ENCODE measurements around the gene COX4I1.

COX4I1 gene

DNA sequence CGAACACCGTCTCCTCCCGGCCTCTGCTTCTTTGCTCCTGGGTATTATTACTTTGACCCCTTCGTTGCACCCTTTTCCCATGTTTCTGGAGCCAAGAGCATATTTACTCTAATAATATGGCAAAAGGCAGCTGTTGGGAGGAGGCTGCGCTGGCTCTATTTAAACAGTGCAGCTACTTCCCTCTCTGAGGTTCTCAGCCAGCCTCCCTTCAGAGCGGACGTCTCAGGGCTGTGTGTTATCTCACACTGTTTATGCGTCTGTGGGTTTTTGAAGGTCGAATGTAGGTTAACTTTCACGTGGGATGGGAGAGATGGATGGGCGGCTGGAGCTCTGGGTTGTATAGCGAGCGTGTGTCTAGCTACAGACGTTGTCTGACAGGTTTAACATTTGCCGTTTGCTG is 45.3 kb downstream of the COX4I1 start:
- peak in 1 of 2 donors; percentile 5 for DNase-seq (ENCODE audit: low read depth in 2 of 2)
- H3K4me3 ChIP-seq (replicated peaks in 1 of 2; ENCODE audit: low read depth in 2 of 2, low read length in 2 of 2), result no peak overlapping the region
- TF ChIP-seq, protein P1, sequence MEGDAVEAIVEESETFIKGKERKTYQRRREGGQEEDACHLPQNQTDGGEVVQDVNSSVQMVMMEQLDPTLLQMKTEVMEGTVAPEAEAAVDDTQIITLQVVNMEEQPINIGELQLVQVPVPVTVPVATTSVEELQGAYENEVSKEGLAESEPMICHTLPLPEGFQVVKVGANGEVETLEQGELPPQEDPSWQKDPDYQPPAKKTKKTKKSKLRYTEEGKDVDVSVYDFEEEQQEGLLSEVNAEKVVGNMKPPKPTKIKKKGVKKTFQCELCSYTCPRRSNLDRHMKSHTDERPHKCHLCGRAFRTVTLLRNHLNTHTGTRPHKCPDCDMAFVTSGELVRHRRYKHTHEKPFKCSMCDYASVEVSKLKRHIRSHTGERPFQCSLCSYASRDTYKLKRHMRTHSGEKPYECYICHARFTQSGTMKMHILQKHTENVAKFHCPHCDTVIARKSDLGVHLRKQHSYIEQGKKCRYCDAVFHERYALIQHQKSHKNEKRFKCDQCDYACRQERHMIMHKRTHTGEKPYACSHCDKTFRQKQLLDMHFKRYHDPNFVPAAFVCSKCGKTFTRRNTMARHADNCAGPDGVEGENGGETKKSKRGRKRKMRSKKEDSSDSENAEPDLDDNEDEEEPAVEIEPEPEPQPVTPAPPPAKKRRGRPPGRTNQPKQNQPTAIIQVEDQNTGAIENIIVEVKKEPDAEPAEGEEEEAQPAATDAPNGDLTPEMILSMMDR (IDR thresholded peaks at IDR 0.05; ENCODE audit: low read depth, low read length), result no peak

DNA sequence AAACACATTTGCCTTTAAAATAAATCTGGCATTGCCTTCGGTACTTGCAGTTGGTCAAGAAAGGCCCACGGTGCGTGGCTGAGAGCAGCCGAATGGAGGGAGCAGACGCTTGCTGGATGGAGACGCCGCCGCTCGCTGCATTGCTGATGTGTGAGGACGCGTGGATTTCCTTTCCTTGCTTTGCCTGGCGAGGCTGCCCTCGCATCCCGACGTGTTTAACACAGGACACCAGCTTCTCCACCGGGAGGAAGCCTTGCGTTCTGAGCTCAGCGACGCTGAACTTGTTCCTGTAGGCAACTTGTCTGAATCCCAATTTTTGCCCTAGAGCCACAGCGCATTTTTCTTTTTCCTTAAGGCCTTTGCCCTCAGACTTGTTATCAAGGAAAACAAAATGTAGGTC is 45.8 kb downstream of the COX4I1 start:
- no peak for DNase-seq (ENCODE audit: low read depth in 2 of 2)
- no peak overlapping the region for H3K4me3 ChIP-seq (replicated peaks in 1 of 2; ENCODE audit: low read depth in 2 of 2, low read length in 2 of 2)
- TF ChIP-seq, protein P1 (IDR thresholded peaks at IDR 0.05; ENCODE audit: low read depth, low read length), result no peak

DNA sequence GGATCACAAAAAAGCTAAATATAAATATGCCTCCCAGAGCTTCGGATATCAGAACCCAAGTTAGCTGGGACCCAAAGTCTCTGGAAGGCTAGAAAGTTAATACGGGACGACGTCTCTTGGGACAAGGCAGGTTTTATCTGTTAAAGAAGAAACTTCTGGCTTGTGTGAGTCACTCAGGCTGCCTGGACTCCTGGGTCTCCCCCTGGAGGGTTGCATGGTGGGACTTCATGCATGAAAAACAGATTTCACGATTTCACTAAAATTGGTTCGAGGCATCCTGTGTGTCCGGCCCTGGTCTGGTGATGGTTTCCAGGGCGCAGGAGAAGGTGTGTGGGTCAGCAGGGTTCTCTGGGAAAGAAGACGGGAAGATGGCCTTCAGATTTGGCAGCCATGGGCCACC is 47.0 kb downstream of the COX4I1 start:
- TF ChIP-seq, protein P1 (IDR thresholded peaks at IDR 0.05; ENCODE audit: low read depth, low read length), result no peak
- DNase-seq (ENCODE audit: low read depth in 2 of 2), result no peak
- no peak overlapping the region for H3K4me3 ChIP-seq (replicated peaks in 1 of 2; ENCODE audit: low read depth in 2 of 2, low read length in 2 of 2)

DNA sequence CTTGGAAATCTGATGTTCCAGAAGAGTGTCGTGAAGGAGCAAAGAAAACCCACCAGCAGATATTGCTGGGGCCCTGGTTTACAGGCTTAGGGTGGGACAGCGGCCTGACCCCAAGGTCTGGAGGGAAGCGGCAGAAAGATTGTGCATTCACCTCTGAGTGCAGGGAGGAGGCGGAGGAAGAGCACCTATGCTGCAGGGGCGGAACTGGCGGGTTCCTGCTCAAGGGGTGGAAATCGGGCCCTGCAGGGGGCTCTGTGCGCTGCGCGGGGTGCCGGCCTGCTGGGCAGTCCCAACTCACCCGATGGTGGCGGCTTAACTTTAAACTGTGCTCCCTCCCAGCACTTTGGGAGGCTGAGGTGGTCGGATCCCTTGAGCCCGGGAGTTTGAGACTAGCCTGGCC is 47.5 kb downstream of the COX4I1 start:
- TF ChIP-seq, protein P1 (IDR thresholded peaks at IDR 0.05; ENCODE audit: low read depth, low read length), result no peak
- H3K4me3 ChIP-seq (replicated peaks in 1 of 2; ENCODE audit: low read depth in 2 of 2, low read length in 2 of 2), result no peak overlapping the region
- DNase-seq (ENCODE audit: low read depth in 2 of 2), result no peak

DNA sequence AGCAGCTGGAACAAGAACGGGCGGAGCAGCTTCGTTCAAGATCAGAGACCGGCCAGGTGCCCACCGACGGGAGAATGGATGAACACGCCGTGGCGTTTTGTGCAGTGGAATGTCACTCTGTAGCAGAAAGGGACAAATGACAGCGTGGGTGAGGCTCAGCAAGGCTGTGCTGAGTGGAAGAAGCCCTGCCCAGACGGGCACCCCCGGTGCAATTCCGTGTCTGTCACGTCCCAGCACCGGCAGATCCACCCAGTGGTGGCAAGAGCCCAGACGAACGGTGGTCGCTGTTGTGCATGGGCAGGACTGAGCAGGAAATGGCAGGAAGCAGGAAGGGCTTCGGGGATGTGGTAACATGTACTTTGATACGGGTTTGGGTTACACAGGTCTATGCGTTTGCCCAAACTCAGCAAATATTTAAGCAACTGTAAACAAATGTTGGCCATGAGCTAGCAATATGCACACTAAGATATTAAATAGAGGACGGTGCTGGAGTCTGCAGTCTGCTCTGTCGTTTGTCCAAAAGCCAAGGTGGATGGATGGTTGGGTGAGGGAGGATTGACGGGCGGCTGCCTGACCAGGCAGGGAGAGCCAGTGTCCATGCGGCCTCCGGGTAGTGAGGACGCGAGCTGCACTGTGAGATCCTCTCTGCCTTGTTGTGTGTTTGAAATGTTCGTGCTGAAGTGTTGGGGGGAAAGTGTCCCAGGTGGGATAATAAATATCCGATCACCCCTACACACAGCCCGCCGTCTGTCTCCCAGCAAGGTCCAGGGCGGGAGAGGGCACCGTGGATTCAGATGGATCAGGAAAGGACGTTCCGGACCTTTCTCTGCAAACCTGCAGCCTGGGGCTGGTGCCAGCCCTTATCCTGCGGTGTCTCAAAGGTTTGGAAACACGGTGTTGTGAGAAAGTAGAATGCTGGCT is 48.4 kb downstream of the COX4I1 start:
- H3K4me3 ChIP-seq (replicated peaks in 1 of 2; ENCODE audit: low read depth in 2 of 2, low read length in 2 of 2), result no peak overlapping the region
- TF ChIP-seq, protein P1 (IDR thresholded peaks at IDR 0.05; ENCODE audit: low read depth, low read length), result no peak
- DNase-seq (ENCODE audit: low read depth in 2 of 2), result no peak

DNA sequence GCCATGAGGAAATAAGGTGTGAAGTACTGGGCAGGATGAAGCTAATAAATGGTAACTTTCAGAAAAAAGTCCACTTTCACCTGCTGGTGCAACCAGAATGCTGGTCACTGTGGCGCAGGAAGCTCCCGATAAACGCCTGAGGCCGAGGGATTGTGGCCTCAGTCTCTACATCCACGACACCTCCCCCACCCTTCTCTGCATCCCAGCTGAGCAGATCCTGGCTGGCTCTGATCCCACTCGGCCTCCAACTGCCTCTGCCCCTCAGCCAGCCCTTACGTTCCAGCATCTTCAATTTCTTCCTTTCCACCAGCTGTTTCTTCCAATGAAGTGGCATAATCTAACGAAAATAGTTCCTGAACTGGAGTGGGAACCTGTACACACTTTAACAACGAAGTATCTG is 49.5 kb downstream of the COX4I1 start:
- H3K4me3 ChIP-seq (replicated peaks in 1 of 2; ENCODE audit: low read depth in 2 of 2, low read length in 2 of 2), result no peak overlapping the region
- DNase-seq (ENCODE audit: low read depth in 2 of 2), result no peak
- TF ChIP-seq, protein P1 (IDR thresholded peaks at IDR 0.05; ENCODE audit: low read depth, low read length), result no peak

All from cardiac fibroblast (primary cell).